Measurements from ENCODE around the gene LSG1.

The LSG1 gene

GRCh38 chr3:194685065-194685717 lies 13.2 kb upstream of the LSG1 start:
- DNase-seq (ENCODE audit: extremely low spot score), result no peak
- ChIA-PET POLR2A (interaction anchor here (2.9 kb wide), 1 partner anchor 13 kb away, joined by 22 read pairs; the partner anchor contains the start of gene LSG1), CTCF (interaction anchor here (0.9 to 7.4 kb wide), 5 partner anchors 12 to 422 kb away, joined by 3 to 90 read pairs (median 3); partner anchors contain the start of gene LSG1)
- TF ChIP-seq CTCF (IDR thresholded peaks at IDR 0.05; ENCODE audit: control extremely low read depth, extremely low read depth, low read depth, missing control alignments), result no peak

GRCh38 chr3:194683380-194683779 lies 11.4 kb upstream of the LSG1 start:
- no peak for DNase-seq (ENCODE audit: extremely low spot score)
- no peak for TF ChIP-seq CTCF (IDR thresholded peaks at IDR 0.05; ENCODE audit: control extremely low read depth, extremely low read depth, low read depth, missing control alignments)
- CTCF ChIA-PET, result interaction anchor here (0.9 to 3.8 kb wide), 33 partner anchors 9 to 840 kb away, joined by 3 to 107 read pairs (median 5); partner anchors contain the start of genes LSG1 and XXYLT1
- POLR2A ChIA-PET, result no interaction called here

GRCh38 chr3:194682694-194683310 lies 10.8 kb upstream of the LSG1 start:
- POLR2A ChIA-PET, result interaction anchor here (1.0 kb wide), 1 partner anchor 10 kb away, joined by 4 read pairs; the partner anchor contains the start of gene LSG1
- peak; percentile 82 for DNase-seq (ENCODE audit: extremely low spot score)
- peak; percentile 76 for TF ChIP-seq CTCF (IDR thresholded peaks at IDR 0.05; ENCODE audit: control extremely low read depth, extremely low read depth, low read depth, missing control alignments)
- CTCF ChIA-PET, result interaction anchor here (0.6 to 3.8 kb wide), 62 partner anchors 9 to 1234 kb away, joined by 3 to 107 read pairs (median 4); partner anchors contain the start of genes LSG1 and XXYLT1

- ChIA-PET CTCF (interaction anchor here (0.6 to 3.8 kb wide), 59 partner anchors 10 to 1234 kb away, joined by 3 to 107 read pairs (median 4); partner anchors contain the start of genes LSG1 and XXYLT1), POLR2A (interaction anchor here (1.0 kb wide), 1 partner anchor 10 kb away, joined by 4 read pairs; the partner anchor contains the start of gene LSG1)
- TF ChIP-seq CTCF (IDR thresholded peaks at IDR 0.05; ENCODE audit: control extremely low read depth, extremely low read depth, low read depth, missing control alignments), result no peak
- no peak for DNase-seq (ENCODE audit: extremely low spot score)
Measured at GRCh38 chr3:194682189-194682693, 10.2 kb upstream of the LSG1 start.

GRCh38 chr3:194680888-194681615 lies 9.1 kb upstream of the LSG1 start:
- POLR2A ChIA-PET, result no interaction called here
- no peak for TF ChIP-seq CTCF (IDR thresholded peaks at IDR 0.05; ENCODE audit: control extremely low read depth, extremely low read depth, low read depth, missing control alignments)
- DNase-seq (ENCODE audit: extremely low spot score), result no peak
- CTCF ChIA-PET, result interaction anchor here (1.4 to 3.8 kb wide), 7 partner anchors 9 to 581 kb away, joined by 3 to 107 read pairs (median 19); partner anchors contain the start of gene LSG1

GRCh38 chr3:194676471-194676870 lies 4.5 kb upstream of the LSG1 start:
- ChIA-PET POLR2A (interaction anchor here (1.4 kb wide), 1 partner anchor 10 kb away, joined by 4 read pairs; no protein-coding TSS in a partner anchor), CTCF (interaction anchor here (8.5 kb wide), 1 partner anchor 12 kb away, joined by 90 read pairs; the partner anchor contains the start of gene FAM43A)
- TF ChIP-seq CTCF (IDR thresholded peaks at IDR 0.05; ENCODE audit: control extremely low read depth, extremely low read depth, low read depth, missing control alignments), result no peak
- no peak for DNase-seq (ENCODE audit: extremely low spot score)

Measured in GM10248 (cell line).